WTC11 (cell line): Measurements from ENCODE around the gene VTI1B. TPM values are rescaled to one million over a fixed set of nuclear protein-coding genes. Genes with fewer than 3 reads are reported as not detected.

ENCODE experiments used
- ARID4B ChIP-seq: sonication (generic); formaldehyde crosslinking; IDR thresholded peaks from 2 replicates; pipeline ENCODE4 v1.8.0; 2023; ENCODE audit warnings: missing genetic modification reagents, mild to moderate bottlenecking, borderline replicate concordance
- ATF6 ChIP-seq: sonication (generic); formaldehyde crosslinking; IDR thresholded peaks from 2 replicates; pipeline ENCODE4 v1.8.1; 2023; ENCODE audit warnings: mild to moderate bottlenecking, missing genetic modification reagents
- CBFB ChIP-seq: sonication (generic); formaldehyde crosslinking; IDR thresholded peaks from 2 replicates; pipeline ENCODE4 v1.8.1; 2022; ENCODE audit warnings: mild to moderate bottlenecking, low read depth, missing genetic modification reagents
- CREM ChIP-seq: sonication (generic); formaldehyde crosslinking; IDR thresholded peaks from 2 replicates; pipeline ENCODE4 v1.8.1; 2022; ENCODE audit warnings: mild to moderate bottlenecking, missing genetic modification reagents, moderate library complexity
- ESRRA ChIP-seq: sonication (generic); formaldehyde crosslinking; IDR thresholded peaks from 2 replicates; pipeline ENCODE4 v1.8.1; 2022; ENCODE audit warnings: mild to moderate bottlenecking, missing genetic modification reagents, borderline replicate concordance
- FOXP1 ChIP-seq: sonication (generic); formaldehyde crosslinking; IDR thresholded peaks from 2 replicates; pipeline ENCODE4 v1.8.0; 2022; ENCODE audit warnings: missing genetic modification reagents, mild to moderate bottlenecking, moderate library complexity, borderline replicate concordance
- GRHL2 ChIP-seq: fragments of 250-450 bp; sonication (Bioruptor Pico); IDR thresholded peaks from 2 replicates; pipeline ENCODE4 v1.8.0; 2022; ENCODE audit warnings: mild to moderate bottlenecking, moderate library complexity; ENCODE audit not compliant: insufficient replicate concordance, severe bottlenecking
- HMGXB4 ChIP-seq: sonication (generic); formaldehyde crosslinking; IDR thresholded peaks from 2 replicates; pipeline ENCODE4 v1.8.1; 2023; ENCODE audit warnings: mild to moderate bottlenecking, moderate library complexity, missing genetic modification reagents
- NFE2L1 ChIP-seq: sonication (generic); formaldehyde crosslinking; IDR thresholded peaks from 2 replicates; pipeline ENCODE4 v1.8.1; 2023; ENCODE audit warnings: missing genetic modification reagents
- NR2C2 ChIP-seq: sonication (generic); formaldehyde crosslinking; IDR thresholded peaks from 2 replicates; pipeline ENCODE4 v1.8.0; 2022; ENCODE audit warnings: mild to moderate bottlenecking, missing genetic modification reagents
- OVOL2 ChIP-seq: fragments of 250-450 bp; sonication (Bioruptor Pico); IDR thresholded peaks from 2 replicates; pipeline ENCODE4 v1.9.0; 2021; ENCODE audit warnings: mild to moderate bottlenecking, borderline replicate concordance
- PRRX2 ChIP-seq: fragments of 250-450 bp; sonication (Bioruptor Pico); IDR thresholded peaks from 2 replicates; pipeline ENCODE4 v1.8.0; 2021; ENCODE audit warnings: mild to moderate bottlenecking
- RELA ChIP-seq: sonication (generic); formaldehyde crosslinking; IDR thresholded peaks from 2 replicates; pipeline ENCODE4 v1.8.1; 2022; ENCODE audit warnings: missing genetic modification reagents, mild to moderate bottlenecking, borderline replicate concordance
- RORB ChIP-seq: fragments of 250-450 bp; sonication (Bioruptor Pico); IDR thresholded peaks from 2 replicates; pipeline ENCODE4 v1.9.0; 2021; ENCODE audit warnings: mild to moderate bottlenecking
- ZBTB43 ChIP-seq: sonication (generic); formaldehyde crosslinking; IDR thresholded peaks from 2 replicates; pipeline ENCODE4 v1.8.1; 2023; ENCODE audit warnings: mild to moderate bottlenecking, missing genetic modification reagents
- ZNF121 ChIP-seq: sonication (generic); formaldehyde crosslinking; IDR thresholded peaks from 2 replicates; pipeline ENCODE4 v1.8.0; 2023; ENCODE audit warnings: missing genetic modification reagents
- ZNF138 ChIP-seq: sonication (generic); formaldehyde crosslinking; conservative IDR thresholded peaks from 2 replicates; pipeline ENCODE4 v1.8.1; 2022; ENCODE audit warnings: mild to moderate bottlenecking, moderate library complexity, missing genetic modification reagents
- total RNA-seq: library from RNA; stranded (reverse); gene quantifications from 3 replicates; pipeline ENCODE4 v1.2.3, GENCODE V29; 2021
- TF ChIP-seq, protein P1 (sequence below): sonication (generic); formaldehyde crosslinking; IDR thresholded peaks from 2 replicates; pipeline ENCODE4 v1.8.1; 2023; ENCODE audit warnings: mild to moderate bottlenecking, missing genetic modification reagents, moderate library complexity
- TF ChIP-seq, protein P2 (sequence below): sonication (generic); formaldehyde crosslinking; conservative IDR thresholded peaks from 2 replicates; pipeline ENCODE4 v1.8.1; 2022; ENCODE audit warnings: mild to moderate bottlenecking, missing genetic modification reagents
- TF ChIP-seq, protein P3 (sequence below): sonication (generic); formaldehyde crosslinking; IDR thresholded peaks from 2 replicates; pipeline ENCODE4 v1.8.0; 2022; ENCODE audit warnings: mild to moderate bottlenecking, missing genetic modification reagents
- TF ChIP-seq, protein P4 (sequence below): sonication (generic); formaldehyde crosslinking; IDR thresholded peaks from 2 replicates; pipeline ENCODE4 v1.8.0; 2022; ENCODE audit warnings: mild to moderate bottlenecking, missing genetic modification reagents
- TF ChIP-seq, protein P5 (sequence below): sonication (generic); formaldehyde crosslinking; IDR thresholded peaks from 2 replicates; pipeline ENCODE4 v1.8.0; 2022; ENCODE audit warnings: missing genetic modification reagents

Gene VTI1B
- total RNA-seq, 1 experiment from 2014 or later = 108 TPM

GRCh38 chr14:67619446-67620216, 54.8 kb downstream of the VTI1B start, which contains the start of gene ARG2 (continued):
- no peak for TF ChIP-seq ATF6
- no peak for TF ChIP-seq NR2C2 (CRISPR knock-in tag)
- peak; percentile 71; the same call in 1 of the 2 replicates for TF ChIP-seq CBFB (CRISPR knock-in tag)
- TF ChIP-seq, protein P1, sequence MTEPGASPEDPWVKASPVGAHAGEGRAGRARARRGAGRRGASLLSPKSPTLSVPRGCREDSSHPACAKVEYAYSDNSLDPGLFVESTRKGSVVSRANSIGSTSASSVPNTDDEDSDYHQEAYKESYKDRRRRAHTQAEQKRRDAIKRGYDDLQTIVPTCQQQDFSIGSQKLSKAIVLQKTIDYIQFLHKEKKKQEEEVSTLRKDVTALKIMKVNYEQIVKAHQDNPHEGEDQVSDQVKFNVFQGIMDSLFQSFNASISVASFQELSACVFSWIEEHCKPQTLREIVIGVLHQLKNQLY (CRISPR knock-in tag) = no peak
- TF ChIP-seq CREM (CRISPR knock-in tag) = peak; percentile 94
- no peak for TF ChIP-seq RORB
- no peak for TF ChIP-seq ZNF121 (CRISPR knock-in tag)
- no peak for TF ChIP-seq NFE2L1 (CRISPR knock-in tag)
- TF ChIP-seq, protein P2, sequence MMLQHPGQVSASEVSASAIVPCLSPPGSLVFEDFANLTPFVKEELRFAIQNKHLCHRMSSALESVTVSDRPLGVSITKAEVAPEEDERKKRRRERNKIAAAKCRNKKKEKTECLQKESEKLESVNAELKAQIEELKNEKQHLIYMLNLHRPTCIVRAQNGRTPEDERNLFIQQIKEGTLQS = no peak; the same call in 1 of the 2 replicates
- TF ChIP-seq RELA = no peak
- TF ChIP-seq HMGXB4 (CRISPR knock-in tag) = 0 out of 2 replicates have a peak, but pooled peaks have one; percentile 9
- no peak; the same call in 1 of the 2 replicates for TF ChIP-seq ZBTB43 (CRISPR knock-in tag)
- TF ChIP-seq, protein P3, sequence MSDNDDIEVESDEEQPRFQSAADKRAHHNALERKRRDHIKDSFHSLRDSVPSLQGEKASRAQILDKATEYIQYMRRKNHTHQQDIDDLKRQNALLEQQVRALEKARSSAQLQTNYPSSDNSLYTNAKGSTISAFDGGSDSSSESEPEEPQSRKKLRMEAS (CRISPR knock-in tag) = peak; percentile 77; the same call in 1 of the 2 replicates
- TF ChIP-seq ZNF138 (CRISPR knock-in tag) = no peak
- TF ChIP-seq PRRX2 (CRISPR knock-in tag) = no peak
- no peak for TF ChIP-seq FOXP1 (CRISPR knock-in tag)
- TF ChIP-seq ESRRA (CRISPR knock-in tag) = no peak
- TF ChIP-seq, protein P4, sequence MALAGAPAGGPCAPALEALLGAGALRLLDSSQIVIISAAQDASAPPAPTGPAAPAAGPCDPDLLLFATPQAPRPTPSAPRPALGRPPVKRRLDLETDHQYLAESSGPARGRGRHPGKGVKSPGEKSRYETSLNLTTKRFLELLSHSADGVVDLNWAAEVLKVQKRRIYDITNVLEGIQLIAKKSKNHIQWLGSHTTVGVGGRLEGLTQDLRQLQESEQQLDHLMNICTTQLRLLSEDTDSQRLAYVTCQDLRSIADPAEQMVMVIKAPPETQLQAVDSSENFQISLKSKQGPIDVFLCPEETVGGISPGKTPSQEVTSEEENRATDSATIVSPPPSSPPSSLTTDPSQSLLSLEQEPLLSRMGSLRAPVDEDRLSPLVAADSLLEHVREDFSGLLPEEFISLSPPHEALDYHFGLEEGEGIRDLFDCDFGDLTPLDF (CRISPR knock-in tag) = no peak
- no peak for TF ChIP-seq OVOL2
- TF ChIP-seq ARID4B = peak; percentile 52; the same call in 1 of the 2 replicates
- no peak for TF ChIP-seq GRHL2 (CRISPR knock-in tag)
- TF ChIP-seq, protein P5, sequence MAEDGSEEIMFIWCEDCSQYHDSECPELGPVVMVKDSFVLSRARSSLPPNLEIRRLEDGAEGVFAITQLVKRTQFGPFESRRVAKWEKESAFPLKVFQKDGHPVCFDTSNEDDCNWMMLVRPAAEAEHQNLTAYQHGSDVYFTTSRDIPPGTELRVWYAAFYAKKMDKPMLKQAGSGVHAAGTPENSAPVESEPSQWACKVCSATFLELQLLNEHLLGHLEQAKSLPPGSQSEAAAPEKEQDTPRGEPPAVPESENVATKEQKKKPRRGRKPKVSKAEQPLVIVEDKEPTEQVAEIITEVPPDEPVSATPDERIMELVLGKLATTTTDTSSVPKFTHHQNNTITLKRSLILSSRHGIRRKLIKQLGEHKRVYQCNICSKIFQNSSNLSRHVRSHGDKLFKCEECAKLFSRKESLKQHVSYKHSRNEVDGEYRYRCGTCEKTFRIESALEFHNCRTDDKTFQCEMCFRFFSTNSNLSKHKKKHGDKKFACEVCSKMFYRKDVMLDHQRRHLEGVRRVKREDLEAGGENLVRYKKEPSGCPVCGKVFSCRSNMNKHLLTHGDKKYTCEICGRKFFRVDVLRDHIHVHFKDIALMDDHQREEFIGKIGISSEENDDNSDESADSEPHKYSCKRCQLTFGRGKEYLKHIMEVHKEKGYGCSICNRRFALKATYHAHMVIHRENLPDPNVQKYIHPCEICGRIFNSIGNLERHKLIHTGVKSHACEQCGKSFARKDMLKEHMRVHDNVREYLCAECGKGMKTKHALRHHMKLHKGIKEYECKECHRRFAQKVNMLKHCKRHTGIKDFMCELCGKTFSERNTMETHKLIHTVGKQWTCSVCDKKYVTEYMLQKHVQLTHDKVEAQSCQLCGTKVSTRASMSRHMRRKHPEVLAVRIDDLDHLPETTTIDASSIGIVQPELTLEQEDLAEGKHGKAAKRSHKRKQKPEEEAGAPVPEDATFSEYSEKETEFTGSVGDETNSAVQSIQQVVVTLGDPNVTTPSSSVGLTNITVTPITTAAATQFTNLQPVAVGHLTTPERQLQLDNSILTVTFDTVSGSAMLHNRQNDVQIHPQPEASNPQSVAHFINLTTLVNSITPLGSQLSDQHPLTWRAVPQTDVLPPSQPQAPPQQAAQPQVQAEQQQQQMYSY (CRISPR knock-in tag) = no peak
